Upper lobe of left lung (tissue), 4 donors: ENCODE results near the gene DNAJC3.

ENCODE experiments used
- EP300 ChIP-seq, 4 donors: sonication (generic); formaldehyde crosslinking; IDR thresholded peaks; one replicate each; pipeline ENCODE4 v1.5.1; 2017; ENCODE audit warnings: antibody characterized with exemption in 4 of 4, control low read depth in 2 of 4
- TF ChIP-seq, protein P1 (sequence below), 6 experiments: fragments of 450-650 bp in 4 of 6; fragments of 200-600 bp in 2 of 6; sonication (generic) in 2 of 6; IDR thresholded peaks; one replicate each; pipeline ENCODE4 v1.5.1; 2016 to 2019; ENCODE audit warnings: antibody characterized with exemption in 6 of 6

DNA sequence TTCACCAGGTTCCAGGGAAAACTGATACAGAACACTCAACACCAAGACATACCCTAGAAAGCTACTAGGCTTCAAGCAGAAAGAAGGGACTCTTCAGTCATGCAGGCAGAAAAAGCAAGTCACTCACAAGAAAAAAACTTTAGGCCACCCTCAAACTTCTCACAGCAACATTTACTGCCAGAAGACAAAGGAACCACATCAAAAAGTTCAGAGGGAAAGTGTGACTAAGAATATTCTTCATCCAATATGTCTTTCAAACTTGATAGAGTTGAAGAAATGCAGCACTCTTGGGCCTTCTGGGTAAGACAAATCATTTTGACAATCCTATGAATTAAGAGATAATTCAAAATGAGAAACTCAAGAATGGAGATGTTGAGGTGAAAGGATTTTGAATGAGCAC, 40.1 kb upstream of the DNAJC3 start:
- TF ChIP-seq, protein P1, sequence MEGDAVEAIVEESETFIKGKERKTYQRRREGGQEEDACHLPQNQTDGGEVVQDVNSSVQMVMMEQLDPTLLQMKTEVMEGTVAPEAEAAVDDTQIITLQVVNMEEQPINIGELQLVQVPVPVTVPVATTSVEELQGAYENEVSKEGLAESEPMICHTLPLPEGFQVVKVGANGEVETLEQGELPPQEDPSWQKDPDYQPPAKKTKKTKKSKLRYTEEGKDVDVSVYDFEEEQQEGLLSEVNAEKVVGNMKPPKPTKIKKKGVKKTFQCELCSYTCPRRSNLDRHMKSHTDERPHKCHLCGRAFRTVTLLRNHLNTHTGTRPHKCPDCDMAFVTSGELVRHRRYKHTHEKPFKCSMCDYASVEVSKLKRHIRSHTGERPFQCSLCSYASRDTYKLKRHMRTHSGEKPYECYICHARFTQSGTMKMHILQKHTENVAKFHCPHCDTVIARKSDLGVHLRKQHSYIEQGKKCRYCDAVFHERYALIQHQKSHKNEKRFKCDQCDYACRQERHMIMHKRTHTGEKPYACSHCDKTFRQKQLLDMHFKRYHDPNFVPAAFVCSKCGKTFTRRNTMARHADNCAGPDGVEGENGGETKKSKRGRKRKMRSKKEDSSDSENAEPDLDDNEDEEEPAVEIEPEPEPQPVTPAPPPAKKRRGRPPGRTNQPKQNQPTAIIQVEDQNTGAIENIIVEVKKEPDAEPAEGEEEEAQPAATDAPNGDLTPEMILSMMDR (IDR thresholded peaks at IDR 0.05), result no peak
- TF ChIP-seq EP300 (IDR thresholded peaks at IDR 0.05), result no peak
